Measurements from ENCODE around the gene MPRIP. TPM values are rescaled to one million over a fixed set of nuclear protein-coding genes. Genes with fewer than 3 reads are reported as not detected.

MPRIP gene
- total RNA-seq, 1 experiment from 2014 or later, result 199 TPM

DNA sequence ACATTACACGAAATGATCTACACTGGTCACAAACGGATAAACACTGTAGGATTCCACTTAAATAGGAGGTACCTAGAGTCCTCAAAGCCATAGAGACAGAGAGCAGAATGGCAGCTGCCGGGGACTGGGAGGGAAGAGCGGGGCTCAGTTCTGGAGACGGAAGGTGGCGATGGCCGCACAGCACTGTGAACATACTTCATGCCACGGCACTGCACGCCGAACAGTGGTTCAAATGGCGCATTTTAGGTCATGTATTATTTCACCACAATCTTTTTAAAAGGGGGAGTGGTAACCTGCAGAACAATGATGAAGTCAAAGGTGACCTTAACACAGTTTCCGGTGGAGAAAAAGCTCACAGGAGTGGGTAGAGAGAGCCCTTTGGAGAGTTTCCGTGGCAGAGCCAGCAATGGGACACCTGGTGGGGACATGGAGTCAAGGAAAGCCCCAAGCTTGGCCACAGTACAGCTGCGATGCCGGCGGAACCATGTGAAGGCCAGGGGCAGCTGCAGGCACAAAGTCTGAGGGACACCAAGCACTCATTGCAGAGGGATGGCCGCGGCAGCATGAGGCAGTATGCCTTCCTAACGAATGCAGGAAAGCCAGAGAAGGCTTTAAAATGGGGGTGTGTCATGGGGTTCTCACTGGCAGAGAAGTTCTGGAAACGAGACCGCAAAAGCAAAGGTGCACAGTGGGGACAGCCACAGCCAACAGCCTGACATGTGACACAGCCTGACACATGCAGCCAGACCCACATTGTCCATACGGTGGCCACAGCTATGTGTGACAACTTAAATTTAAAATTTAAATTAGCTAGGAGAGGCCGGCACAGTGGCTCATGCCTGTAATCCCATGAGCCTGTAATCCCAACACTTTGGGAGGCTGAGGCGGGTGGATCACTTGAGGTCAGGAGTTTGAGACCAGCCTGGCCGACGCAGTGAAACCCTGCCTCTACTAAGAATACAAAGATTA is 187.4 kb downstream of the MPRIP start:
- H3K9me3 ChIP-seq (replicated peaks), result no peaks in the 10 kb centered on the region
- no peaks in the 10 kb centered on the region for H3K4me1 ChIP-seq (replicated peaks)
- H3K4me3 ChIP-seq, result no peak overlapping the region
- H3K27ac ChIP-seq, result no peak overlapping the region
- no peaks in the 10 kb centered on the region for H3K27me3 ChIP-seq (replicated peaks)
- no peak for DNase-seq (ENCODE audit: low read depth in 1 of 2, low spot score in 2 of 2)
- H3K36me3 ChIP-seq, result peaks cover 73% of the 10 kb centered on the region

DNA sequence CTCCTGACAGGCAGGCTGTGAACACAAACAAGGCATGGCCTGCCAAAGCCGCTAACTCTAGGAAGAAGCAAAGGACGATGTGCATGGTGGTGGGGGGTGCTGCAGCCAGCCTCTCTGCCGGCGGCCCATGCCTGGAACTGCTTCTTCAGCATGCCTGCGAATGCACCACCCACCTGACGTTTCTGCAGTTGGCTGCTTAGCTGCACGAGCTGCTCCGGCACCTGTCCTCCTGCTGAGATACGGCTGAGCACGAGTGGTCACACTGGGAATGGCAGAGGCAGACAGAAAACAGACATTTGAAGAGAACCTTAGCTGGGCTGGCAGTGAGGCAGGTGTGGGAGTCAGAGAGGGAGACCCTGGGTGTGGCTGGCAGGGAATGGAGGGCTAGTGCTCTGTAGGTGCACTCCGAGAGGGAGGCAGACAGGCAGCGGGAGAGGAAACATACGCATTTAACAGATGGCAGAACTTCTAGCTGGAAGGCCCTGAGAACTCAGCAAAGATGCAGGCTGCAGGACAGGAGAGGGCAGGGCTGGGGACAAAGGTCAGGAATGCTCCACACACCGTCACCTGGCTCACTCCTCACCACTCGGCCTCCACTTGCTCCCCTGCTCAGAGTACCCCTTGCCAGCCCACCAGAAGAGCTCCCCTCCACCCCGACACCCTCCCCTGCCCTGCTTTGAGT is 189.5 kb downstream of the MPRIP start:
- peaks cover 11% of the 10 kb centered on the region for H3K4me1 ChIP-seq (replicated peaks)
- H3K4me3 ChIP-seq, result no peak overlapping the region
- no peaks in the 10 kb centered on the region for H3K27me3 ChIP-seq (replicated peaks)
- H3K27ac ChIP-seq, result no peak overlapping the region
- H3K36me3 ChIP-seq, result peaks cover 52% of the 10 kb centered on the region
- no peak for DNase-seq (ENCODE audit: low read depth in 1 of 2, low spot score in 2 of 2)
- H3K9me3 ChIP-seq (replicated peaks), result no peaks in the 10 kb centered on the region

DNA sequence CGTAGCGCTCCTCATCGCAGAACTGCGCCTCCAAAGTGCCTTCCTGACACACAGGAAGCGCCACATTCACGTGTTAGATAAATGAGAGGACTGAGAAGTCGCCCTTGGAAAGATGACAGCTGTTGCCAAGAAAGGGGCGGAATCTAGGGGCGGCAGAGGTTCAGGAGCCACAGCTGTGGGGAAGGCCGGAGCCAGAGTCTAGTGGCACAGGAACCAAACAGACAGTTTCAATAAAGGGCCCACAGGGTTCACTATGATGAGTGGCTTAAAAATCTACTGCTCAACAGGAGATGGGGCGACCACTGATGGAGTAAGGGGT is 190.0 kb downstream of the MPRIP start:
- no peak for DNase-seq (ENCODE audit: low read depth in 1 of 2, low spot score in 2 of 2)
- Histone ChIP-seq H3K9me3 (replicated peaks) (no peaks in the 10 kb centered on the region), H3K27me3 (replicated peaks) (no peaks in the 10 kb centered on the region), H3K4me1 (replicated peaks) (peaks cover 11% of the 10 kb centered on the region), H3K36me3 (peaks cover 47% of the 10 kb centered on the region), H3K4me3 (no peak overlapping the region), H3K27ac (no peak overlapping the region)

- Histone ChIP-seq H3K27me3 (replicated peaks) (no peaks in the 10 kb centered on the region), H3K27ac (no peak overlapping the region)
Measured at GRCh38 chr17:17235212-17236174, 193.2 kb downstream of the MPRIP start.

GRCh38 chr17:17236295-17237025 is 194.2 kb downstream of the MPRIP start:
- Histone ChIP-seq H3K27me3 (replicated peaks) (no peaks in the 10 kb centered on the region), H3K27ac (peak overlapping the region; percentile 99), H3K4me1 (replicated peaks) (peaks cover 11% of the 10 kb centered on the region), H3K36me3 (peaks cover 13% of the 10 kb centered on the region), H3K4me3 (peak overlapping the region; percentile 77), H3K9me3 (replicated peaks) (no peaks in the 10 kb centered on the region)
- peak in 1 of 2 experiments; percentile 39 for DNase-seq (ENCODE audit: low read depth in 1 of 2, low spot score in 2 of 2)

More at GRCh38 chr17:17235212-17236174, 193.2 kb downstream of the MPRIP start:
- H3K9me3 ChIP-seq (replicated peaks), result no peaks in the 10 kb centered on the region
- H3K36me3 ChIP-seq, result peaks cover 17% of the 10 kb centered on the region
- DNase-seq (ENCODE audit: low read depth in 1 of 2, low spot score in 2 of 2), result no peak
- H3K4me1 ChIP-seq (replicated peaks), result peaks cover 11% of the 10 kb centered on the region
- peak overlapping the region; percentile 77 for H3K4me3 ChIP-seq

- Histone ChIP-seq H3K27me3 (replicated peaks) (no peaks in the 10 kb centered on the region), H3K4me3 (peak within 1 kb of the TSS; percentile 77)
- peak; percentile 82 to 97 for DNase-seq (ENCODE audit: low read depth in 1 of 2, low spot score in 2 of 2)
Measured at GRCh38 chr17:17237026-17237799, 195.0 kb downstream of the MPRIP start, which contains the start of gene FLCN. Gene FLCN, minus strand, starts transcription at chr17:17237168. Its CDS starts 9,031 bp downstream, at chr17:17228137.

GRCh38 chr17:17239832-17240231 is 197.6 kb downstream of the MPRIP start:
- Histone ChIP-seq H3K4me1 (replicated peaks) (peaks cover 11% of the 10 kb centered on the region), H3K27ac (no peak overlapping the region), H3K27me3 (replicated peaks) (no peaks in the 10 kb centered on the region), H3K9me3 (replicated peaks) (no peaks in the 10 kb centered on the region), H3K36me3 (no peaks in the 10 kb centered on the region), H3K4me3 (no peak overlapping the region)
- DNase-seq (ENCODE audit: low read depth in 1 of 2, low spot score in 2 of 2), result no peak

More at GRCh38 chr17:17237026-17237799, 195.0 kb downstream of the MPRIP start, which contains the start of gene FLCN:
- H3K27ac ChIP-seq, result peak within 1 kb of the TSS; percentile 99
- no peaks in the 10 kb centered on the region for H3K9me3 ChIP-seq (replicated peaks)
- H3K4me1 ChIP-seq (replicated peaks), result peaks cover 11% of the 10 kb centered on the region
- H3K36me3 ChIP-seq, result 0 out of 2 replicates have a peak, but pooled peaks cover 7% of the 10 kb centered on the region

DNA sequence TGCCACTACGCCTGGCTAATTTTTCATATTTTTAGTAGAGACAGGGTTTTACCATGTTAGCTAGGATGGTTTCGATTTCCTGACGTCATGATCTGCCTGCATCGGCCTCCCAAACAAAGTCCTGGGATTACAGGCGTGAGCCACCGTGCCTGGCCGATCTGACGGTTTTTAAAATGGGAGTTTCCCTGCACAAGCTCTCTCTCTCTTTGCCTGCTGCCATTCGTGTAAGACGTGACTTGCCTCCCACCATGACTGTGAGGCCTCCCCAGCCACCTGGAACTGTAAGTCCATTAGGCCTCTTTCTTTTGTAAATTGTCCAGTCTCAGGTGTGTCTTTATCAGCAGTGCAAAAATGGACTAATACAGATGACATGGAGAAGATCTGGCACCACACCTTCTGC is 199.4 kb downstream of the MPRIP start:
- DNase-seq (ENCODE audit: low read depth in 1 of 2, low spot score in 2 of 2), result no peak
- Histone ChIP-seq H3K27ac (no peak overlapping the region), H3K27me3 (replicated peaks) (no peaks in the 10 kb centered on the region), H3K9me3 (replicated peaks) (no peaks in the 10 kb centered on the region), H3K4me3 (no peak overlapping the region), H3K4me1 (replicated peaks) (no peaks in the 10 kb centered on the region), H3K36me3 (peaks cover 6% of the 10 kb centered on the region)

- Histone ChIP-seq H3K4me3 (no peak overlapping the region), H3K9me3 (replicated peaks) (no peaks in the 10 kb centered on the region), H3K4me1 (replicated peaks) (no peaks in the 10 kb centered on the region), H3K27me3 (replicated peaks) (no peaks in the 10 kb centered on the region), H3K27ac (no peak overlapping the region), H3K36me3 (peaks cover 12% of the 10 kb centered on the region)
- no peak for DNase-seq (ENCODE audit: low read depth in 1 of 2, low spot score in 2 of 2)
Measured at GRCh38 chr17:17242246-17242645, 200.0 kb downstream of the MPRIP start.

Other genes with a start within 250 kb of the MPRIP start
- not detected in 2 replicates for gene TNFRSF13B, start 70.3 kb upstream of the MPRIP start, total RNA-seq (2014; rRNA removed; shearing (Covaris generic))
- 1.0 and 1.1 TPM in 2 replicates for gene PLD6, start 163.9 kb downstream of the MPRIP start, total RNA-seq (2014; rRNA removed; shearing (Covaris generic))
- 14.3 and 18.6 TPM in 2 replicates for gene FLCN, start 194.7 kb downstream of the MPRIP start, total RNA-seq (2014; rRNA removed; shearing (Covaris generic))
- 132 and 182 TPM in 2 replicates for gene COPS3, start 238.8 kb downstream of the MPRIP start, total RNA-seq (2014; rRNA removed; shearing (Covaris generic))

All from SJSA1 (cell line).